ENCODE measurements around the gene WNT3A. TPM values are rescaled to one million over a fixed set of nuclear protein-coding genes. Genes with fewer than 3 reads are reported as not detected.

The WNT3A gene
- total and polyA plus RNA-seq, 5 donors from 2014 or later: not detected

DNA sequence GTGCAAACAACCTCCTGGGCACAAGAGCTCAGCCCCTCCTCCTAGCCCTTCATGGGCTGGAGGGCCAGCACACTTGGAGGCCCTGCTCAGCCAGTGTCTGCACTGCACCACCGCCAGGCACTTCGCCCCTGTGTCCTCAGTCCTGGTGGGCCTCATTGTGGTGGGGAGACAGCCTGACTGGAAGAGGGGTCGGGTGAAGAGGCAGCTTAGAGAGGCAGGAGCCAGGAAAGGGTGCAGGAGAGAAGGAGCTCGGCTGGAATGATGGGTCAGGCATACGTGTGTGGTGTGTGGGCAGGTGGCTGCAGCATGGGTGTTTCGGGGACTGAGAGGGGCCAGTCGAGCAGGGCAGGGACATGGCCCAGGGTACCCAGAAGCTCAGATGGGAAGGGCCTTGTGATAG lies 4.1 kb downstream of the WNT3A start:
- H3K27me3 Mint-ChIP-seq: peaks cover 12% of the 10 kb centered on the region
- Histone ChIP-seq H3K9me3 (ENCODE audit: control insufficient read depth in 2 of 2, low read length in 2 of 2) (no peaks in the 10 kb centered on the region), H3K27me3 (ENCODE audit: control insufficient read depth, insufficient read depth, low read length) (no peaks in the 10 kb centered on the region), H3K27ac (ENCODE audit: insufficient read depth, low read length, poor library complexity, severe bottlenecking) (no peak overlapping the region), H3K36me3 (ENCODE audit: control insufficient read depth, insufficient read depth, low read length) (no peaks in the 10 kb centered on the region), H3K4me3 (ENCODE audit: low read depth, low read length) (no peak overlapping the region), H3K4me1 (ENCODE audit: control insufficient read depth, insufficient read depth, low read length, poor library complexity, severe bottlenecking) (no peaks in the 10 kb centered on the region)
- no peak for ATAC-seq (ENCODE audit: low read depth in 2 of 2)
- no peak for DNase-seq
- no peak overlapping the region for H3K4me3 Mint-ChIP-seq
- H3K4me1 Mint-ChIP-seq: peaks cover 0 to 18% (median 0%) of the 10 kb centered on the region in 4 donors
- H3K36me3 Mint-ChIP-seq: no peaks in the 10 kb centered on the region
- no peak overlapping the region for H3K27ac Mint-ChIP-seq
- no peaks in the 10 kb centered on the region for H3K9me3 Mint-ChIP-seq

DNA sequence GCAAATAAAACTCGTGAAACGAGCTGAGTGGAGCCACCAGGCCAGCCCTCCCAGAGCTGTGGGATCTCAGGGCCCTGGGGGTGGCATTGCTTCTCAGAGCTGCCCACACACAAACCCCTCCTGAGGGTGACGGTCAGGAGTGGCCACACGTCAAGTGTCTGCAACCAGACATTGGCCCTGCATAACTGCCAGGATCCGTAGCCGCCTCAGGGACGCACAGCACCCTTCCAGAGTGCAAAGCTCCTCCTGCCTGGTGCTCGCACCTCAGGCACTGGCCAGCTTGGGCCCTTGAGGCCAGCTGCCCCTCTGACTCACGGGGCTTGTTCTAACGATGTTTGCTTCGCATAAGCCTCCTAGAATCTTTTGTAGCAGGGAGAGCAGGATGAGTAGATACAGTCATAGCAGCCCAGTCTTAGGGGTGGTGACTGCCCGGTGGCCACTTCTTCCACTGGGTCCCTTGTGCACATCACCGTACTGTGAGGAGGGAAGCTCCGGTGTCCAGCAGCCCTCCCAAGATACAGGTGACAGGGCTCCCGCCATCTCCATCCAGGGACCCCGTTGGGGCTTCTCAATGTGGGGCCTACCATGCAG lies 5.0 kb downstream of the WNT3A start:
- H3K36me3 ChIP-seq (ENCODE audit: control insufficient read depth, insufficient read depth, low read length): no peaks in the 10 kb centered on the region
- H3K36me3 Mint-ChIP-seq: no peaks in the 10 kb centered on the region
- no peaks in the 10 kb centered on the region for H3K27me3 ChIP-seq (ENCODE audit: control insufficient read depth, insufficient read depth, low read length)
- no peak overlapping the region for H3K4me3 Mint-ChIP-seq
- no peaks in the 10 kb centered on the region for H3K9me3 ChIP-seq (ENCODE audit: control insufficient read depth in 2 of 2, low read length in 2 of 2)
- H3K4me1 ChIP-seq (ENCODE audit: control insufficient read depth, insufficient read depth, low read length, poor library complexity, severe bottlenecking): no peaks in the 10 kb centered on the region
- H3K4me1 Mint-ChIP-seq: peaks cover 0 to 18% (median 0%) of the 10 kb centered on the region in 4 donors
- ATAC-seq (ENCODE audit: low read depth in 2 of 2): no peak
- no peak overlapping the region for H3K27ac Mint-ChIP-seq
- H3K27me3 Mint-ChIP-seq: peaks cover 10% of the 10 kb centered on the region
- no peak for DNase-seq
- H3K27ac ChIP-seq (ENCODE audit: insufficient read depth, low read length, poor library complexity, severe bottlenecking): no peak overlapping the region
- H3K9me3 Mint-ChIP-seq: no peaks in the 10 kb centered on the region
- no peak overlapping the region for H3K4me3 ChIP-seq (ENCODE audit: low read depth, low read length)

- no peak overlapping the region for H3K4me3 Mint-ChIP-seq
- DNase-seq (no peak), ATAC-seq (ENCODE audit: low read depth in 2 of 2) (no peak)
Observed at GRCh38 chr1:228012555-228012954, 5.8 kb downstream of the WNT3A start.

DNA sequence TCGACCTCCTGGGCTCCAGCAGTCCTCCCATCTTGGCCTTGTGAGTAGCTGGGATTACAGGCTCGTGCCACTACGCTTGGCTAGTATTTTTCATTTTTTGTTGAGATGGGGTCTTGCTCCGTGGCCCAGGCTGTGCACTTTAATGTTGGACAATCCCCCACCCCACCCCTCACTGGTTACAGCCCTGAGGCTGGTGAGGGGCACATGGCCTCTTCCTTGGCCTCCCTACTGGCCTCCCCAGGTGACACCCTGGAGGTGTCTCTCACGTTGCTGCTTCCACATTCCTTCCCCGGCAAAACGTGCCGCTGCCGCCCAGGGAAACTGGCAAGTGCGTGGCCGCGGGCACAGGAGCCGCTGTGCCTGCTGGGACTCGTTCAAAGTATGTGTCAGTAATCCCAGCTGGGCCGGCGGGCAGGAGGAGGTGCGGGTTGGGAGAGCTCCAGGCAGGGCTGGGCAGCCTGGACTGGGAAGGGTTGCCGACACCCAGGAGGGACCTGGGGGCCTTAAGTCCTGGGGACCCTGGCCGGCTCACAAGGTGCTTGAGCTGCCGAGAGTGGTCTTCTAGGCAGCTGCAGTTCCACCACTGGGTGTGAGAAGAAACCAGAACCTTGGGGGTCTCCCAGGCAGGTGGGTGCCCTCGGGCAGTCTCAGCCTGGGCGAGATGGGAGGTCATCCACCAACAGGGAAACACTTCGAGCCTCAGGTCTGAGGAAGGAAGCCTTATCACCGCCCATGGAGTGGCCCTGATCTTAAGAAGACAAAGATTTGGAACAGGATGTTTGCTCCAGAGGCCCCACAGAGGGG lies 6.5 kb downstream of the WNT3A start:
- ATAC-seq (ENCODE audit: low read depth in 2 of 2) (no peak), DNase-seq (no peak)
- Mint-ChIP-seq H3K36me3 (no peaks in the 10 kb centered on the region), H3K9me3 (no peaks in the 10 kb centered on the region), H3K27me3 (peaks cover 6% of the 10 kb centered on the region), H3K4me1 (peaks cover 0 to 15% (median 0%) of the 10 kb centered on the region in 4 donors), H3K27ac (no peak overlapping the region), H3K4me3 (no peak overlapping the region)
- Histone ChIP-seq H3K9me3 (ENCODE audit: control insufficient read depth in 2 of 2, low read length in 2 of 2) (no peaks in the 10 kb centered on the region), H3K4me3 (ENCODE audit: low read depth, low read length) (no peak overlapping the region), H3K4me1 (ENCODE audit: control insufficient read depth, insufficient read depth, low read length, poor library complexity, severe bottlenecking) (no peaks in the 10 kb centered on the region), H3K27me3 (ENCODE audit: control insufficient read depth, insufficient read depth, low read length) (no peaks in the 10 kb centered on the region), H3K27ac (ENCODE audit: insufficient read depth, low read length, poor library complexity, severe bottlenecking) (no peak overlapping the region), H3K36me3 (ENCODE audit: control insufficient read depth, insufficient read depth, low read length) (no peaks in the 10 kb centered on the region)

More at GRCh38 chr1:228012555-228012954, 5.8 kb downstream of the WNT3A start:
- Mint-ChIP-seq H3K27ac (no peak overlapping the region), H3K9me3 (no peaks in the 10 kb centered on the region), H3K4me1 (peaks cover 0 to 15% (median 0%) of the 10 kb centered on the region in 4 donors), H3K36me3 (no peaks in the 10 kb centered on the region), H3K27me3 (peaks cover 10% of the 10 kb centered on the region)
- H3K4me1 ChIP-seq (ENCODE audit: control insufficient read depth, insufficient read depth, low read length, poor library complexity, severe bottlenecking): no peaks in the 10 kb centered on the region
- H3K9me3 ChIP-seq (ENCODE audit: control insufficient read depth in 2 of 2, low read length in 2 of 2): no peaks in the 10 kb centered on the region
- no peaks in the 10 kb centered on the region for H3K27me3 ChIP-seq (ENCODE audit: control insufficient read depth, insufficient read depth, low read length)
- H3K27ac ChIP-seq (ENCODE audit: insufficient read depth, low read length, poor library complexity, severe bottlenecking): no peak overlapping the region
- H3K4me3 ChIP-seq (ENCODE audit: low read depth, low read length): no peak overlapping the region
- H3K36me3 ChIP-seq (ENCODE audit: control insufficient read depth, insufficient read depth, low read length): no peaks in the 10 kb centered on the region

DNA sequence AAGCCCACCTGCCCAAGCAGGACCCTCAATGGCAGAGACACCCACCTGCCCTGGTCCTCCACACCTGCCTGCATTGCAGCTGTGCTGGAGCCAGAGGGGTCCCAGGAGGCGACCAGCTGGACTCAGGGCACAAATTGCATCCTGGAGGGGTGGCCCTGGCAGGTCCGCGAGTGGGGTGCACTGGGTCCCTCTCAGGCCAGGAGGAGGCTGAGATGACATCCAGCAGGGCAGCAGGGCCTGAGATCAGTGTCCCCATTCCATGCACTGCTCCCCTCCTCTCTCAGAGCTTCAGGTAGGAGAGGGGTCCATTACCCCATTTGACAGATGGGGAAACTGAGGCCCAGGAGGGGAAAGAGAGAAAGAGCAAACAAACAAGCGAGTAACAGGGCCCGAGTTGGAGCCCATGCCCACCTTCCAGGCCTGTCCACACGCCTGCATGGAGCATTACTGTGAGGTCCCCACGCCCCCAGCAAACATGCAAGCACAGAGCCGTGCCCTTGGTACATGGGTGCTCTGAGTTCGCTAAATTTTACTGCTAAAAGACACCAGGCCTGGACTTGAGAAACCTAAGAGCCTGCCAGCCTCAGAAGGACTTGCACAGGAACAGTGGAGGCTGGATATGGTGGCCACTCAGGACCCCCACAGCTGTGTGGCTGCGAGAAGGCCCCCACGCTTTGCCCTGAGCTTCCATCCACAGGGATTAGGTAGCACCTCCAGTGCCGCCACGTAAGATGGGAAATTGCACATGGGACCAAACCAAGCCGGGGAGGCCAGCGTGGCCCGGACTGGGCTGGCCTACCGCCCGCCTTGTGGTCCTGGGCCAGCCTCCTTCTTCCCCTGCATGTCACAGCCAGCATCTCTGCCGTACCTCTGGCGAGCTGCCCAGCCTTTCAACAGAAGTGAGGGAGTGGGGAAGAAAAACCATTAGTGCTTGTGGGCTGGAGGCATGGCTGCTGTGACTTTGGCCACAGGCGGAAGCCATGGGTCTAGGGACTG lies 7.4 kb downstream of the WNT3A start:
- Histone ChIP-seq H3K27me3 (ENCODE audit: control insufficient read depth, insufficient read depth, low read length) (no peaks in the 10 kb centered on the region), H3K9me3 (ENCODE audit: control insufficient read depth in 2 of 2, low read length in 2 of 2) (no peaks in the 10 kb centered on the region), H3K4me1 (ENCODE audit: control insufficient read depth, insufficient read depth, low read length, poor library complexity, severe bottlenecking) (no peaks in the 10 kb centered on the region), H3K36me3 (ENCODE audit: control insufficient read depth, insufficient read depth, low read length) (no peaks in the 10 kb centered on the region), H3K4me3 (ENCODE audit: low read depth, low read length) (no peak overlapping the region), H3K27ac (ENCODE audit: insufficient read depth, low read length, poor library complexity, severe bottlenecking) (no peak overlapping the region)
- peaks cover 0 to 12% (median 0%) of the 10 kb centered on the region in 4 donors for H3K4me1 Mint-ChIP-seq
- peaks cover 5% of the 10 kb centered on the region for H3K27me3 Mint-ChIP-seq
- no peaks in the 10 kb centered on the region for H3K9me3 Mint-ChIP-seq
- DNase-seq (no peak), ATAC-seq (ENCODE audit: low read depth in 2 of 2) (no peak)
- no peaks in the 10 kb centered on the region for H3K36me3 Mint-ChIP-seq
- no peak overlapping the region for H3K27ac Mint-ChIP-seq
- H3K4me3 Mint-ChIP-seq: no peak overlapping the region

- Histone ChIP-seq H3K4me3 (ENCODE audit: low read depth, low read length) (no peak overlapping the region), H3K27me3 (ENCODE audit: control insufficient read depth, insufficient read depth, low read length) (no peaks in the 10 kb centered on the region), H3K36me3 (ENCODE audit: control insufficient read depth, insufficient read depth, low read length) (no peaks in the 10 kb centered on the region), H3K9me3 (ENCODE audit: control insufficient read depth in 2 of 2, low read length in 2 of 2) (no peaks in the 10 kb centered on the region), H3K4me1 (ENCODE audit: control insufficient read depth, insufficient read depth, low read length, poor library complexity, severe bottlenecking) (no peaks in the 10 kb centered on the region), H3K27ac (ENCODE audit: insufficient read depth, low read length, poor library complexity, severe bottlenecking) (no peak overlapping the region)
- Mint-ChIP-seq H3K36me3 (no peaks in the 10 kb centered on the region), H3K27ac (peak overlapping the region in 1 of 3 donors; percentile 56), H3K4me3 (no peak overlapping the region), H3K9me3 (no peaks in the 10 kb centered on the region), H3K27me3 (no peaks in the 10 kb centered on the region), H3K4me1 (peaks cover 0 to 5% (median 0%) of the 10 kb centered on the region in 4 donors)
- ATAC-seq (ENCODE audit: low read depth in 2 of 2): no peak
- DNase-seq: no peak
Observed at GRCh38 chr1:228015276-228016180, 8.7 kb downstream of the WNT3A start.

GRCh38 chr1:228016181-228016510 lies 9.3 kb downstream of the WNT3A start:
- Histone ChIP-seq H3K9me3 (ENCODE audit: control insufficient read depth in 2 of 2, low read length in 2 of 2) (no peaks in the 10 kb centered on the region), H3K36me3 (ENCODE audit: control insufficient read depth, insufficient read depth, low read length) (no peaks in the 10 kb centered on the region), H3K27me3 (ENCODE audit: control insufficient read depth, insufficient read depth, low read length) (no peaks in the 10 kb centered on the region), H3K27ac (ENCODE audit: insufficient read depth, low read length, poor library complexity, severe bottlenecking) (no peak overlapping the region), H3K4me3 (ENCODE audit: low read depth, low read length) (no peak overlapping the region), H3K4me1 (ENCODE audit: control insufficient read depth, insufficient read depth, low read length, poor library complexity, severe bottlenecking) (no peaks in the 10 kb centered on the region)
- Mint-ChIP-seq H3K4me3 (no peak overlapping the region), H3K27me3 (no peaks in the 10 kb centered on the region), H3K27ac (no peak overlapping the region), H3K9me3 (no peaks in the 10 kb centered on the region), H3K4me1 (peaks cover 0 to 3% (median 0%) of the 10 kb centered on the region in 4 donors), H3K36me3 (no peaks in the 10 kb centered on the region)
- no peak for ATAC-seq (ENCODE audit: low read depth in 2 of 2)
- DNase-seq: no peak

Measured in CD4-positive, CD25-positive, alpha-beta regulatory T cell (primary cell).